ENCODE measurements around the gene ACBD6.

Gene ACBD6

GRCh38 chr1:180282401-180283044 is 219.9 kb downstream of the ACBD6 start:
- Histone ChIP-seq H3K4me3 (no peak overlapping the region), H3K36me3 (peaks cover 18 to 29% (median 23%) of the 10 kb centered on the region in 3 donors), H3K27me3 (no peaks in the 10 kb centered on the region), H3K4me1 (no peaks in the 10 kb centered on the region), H3K27ac (no peak overlapping the region), H3K9me3 (no peaks in the 10 kb centered on the region)
- DNase-seq = no peak
- intact Hi-C loops (cut with DNase I; ENCODE audit: low total_unique reads) = no loop called here
- TF ChIP-seq CTCF (IDR thresholded peaks at IDR 0.05) = no peak

GRCh38 chr1:180281490-180281889 is 220.9 kb downstream of the ACBD6 start:
- H3K27me3 ChIP-seq = no peaks in the 10 kb centered on the region
- H3K9me3 ChIP-seq = no peaks in the 10 kb centered on the region
- no peak overlapping the region for H3K4me3 ChIP-seq
- no peaks in the 10 kb centered on the region for H3K4me1 ChIP-seq
- DNase-seq = no peak
- no peak for TF ChIP-seq CTCF (IDR thresholded peaks at IDR 0.05)
- intact Hi-C loops (cut with DNase I; ENCODE audit: low total_unique reads) = no loop called here
- no peak overlapping the region for H3K27ac ChIP-seq
- peaks cover 13 to 24% (median 18%) of the 10 kb centered on the region in 3 donors for H3K36me3 ChIP-seq

- TF ChIP-seq CTCF (IDR thresholded peaks at IDR 0.05) = no peak
- no peaks in the 10 kb centered on the region for H3K4me1 ChIP-seq
- no peak for DNase-seq
- peaks cover 12 to 25% (median 18%) of the 10 kb centered on the region in 3 donors for H3K36me3 ChIP-seq
- no peaks in the 10 kb centered on the region for H3K9me3 ChIP-seq
- H3K4me3 ChIP-seq = no peak overlapping the region
- intact Hi-C loops (cut with DNase I; ENCODE audit: low total_unique reads) = no loop called here
- no peak overlapping the region for H3K27ac ChIP-seq
- no peaks in the 10 kb centered on the region for H3K27me3 ChIP-seq
Measured at GRCh38 chr1:180280617-180281016, 221.8 kb downstream of the ACBD6 start.

- no peak for TF ChIP-seq CTCF (IDR thresholded peaks at IDR 0.05)
- Histone ChIP-seq H3K4me1 (no peaks in the 10 kb centered on the region), H3K27ac (no peak overlapping the region), H3K27me3 (no peaks in the 10 kb centered on the region), H3K36me3 (peaks cover 7 to 31% (median 18%) of the 10 kb centered on the region in 3 donors), H3K4me3 (no peak overlapping the region), H3K9me3 (no peaks in the 10 kb centered on the region)
- no peak for DNase-seq
- intact Hi-C loops (cut with DNase I; ENCODE audit: low total_unique reads) = no loop called here
Measured at GRCh38 chr1:180279651-180280050, 222.7 kb downstream of the ACBD6 start.

- no peak for DNase-seq
- intact Hi-C loops (cut with DNase I; ENCODE audit: low total_unique reads) = no loop called here
Measured at GRCh38 chr1:180278596-180279395, 223.6 kb downstream of the ACBD6 start.

More at GRCh38 chr1:180278596-180279395, 223.6 kb downstream of the ACBD6 start:
- Histone ChIP-seq H3K9me3 (no peaks in the 10 kb centered on the region), H3K4me3 (no peak overlapping the region), H3K4me1 (no peaks in the 10 kb centered on the region), H3K36me3 (peaks cover 3 to 35% (median 22%) of the 10 kb centered on the region in 3 donors), H3K27ac (no peak overlapping the region), H3K27me3 (no peaks in the 10 kb centered on the region)
- TF ChIP-seq CTCF (IDR thresholded peaks at IDR 0.05) = no peak
